Hypothalamus (tissue), 51 donors: Measurements from ENCODE around the gene SRRM3.
"Not testable (repeated sequence)": the region's sequence is repeated elsewhere in the genome, so short reads cannot be mapped to it uniquely, and the experiment has no call there.

Source experiments
- DNase-seq, 51 donors: peaks; one replicate each; lab custom pipeline; 2025; lab: John Stamatoyannopoulos, UW

SRRM3 gene

DNA sequence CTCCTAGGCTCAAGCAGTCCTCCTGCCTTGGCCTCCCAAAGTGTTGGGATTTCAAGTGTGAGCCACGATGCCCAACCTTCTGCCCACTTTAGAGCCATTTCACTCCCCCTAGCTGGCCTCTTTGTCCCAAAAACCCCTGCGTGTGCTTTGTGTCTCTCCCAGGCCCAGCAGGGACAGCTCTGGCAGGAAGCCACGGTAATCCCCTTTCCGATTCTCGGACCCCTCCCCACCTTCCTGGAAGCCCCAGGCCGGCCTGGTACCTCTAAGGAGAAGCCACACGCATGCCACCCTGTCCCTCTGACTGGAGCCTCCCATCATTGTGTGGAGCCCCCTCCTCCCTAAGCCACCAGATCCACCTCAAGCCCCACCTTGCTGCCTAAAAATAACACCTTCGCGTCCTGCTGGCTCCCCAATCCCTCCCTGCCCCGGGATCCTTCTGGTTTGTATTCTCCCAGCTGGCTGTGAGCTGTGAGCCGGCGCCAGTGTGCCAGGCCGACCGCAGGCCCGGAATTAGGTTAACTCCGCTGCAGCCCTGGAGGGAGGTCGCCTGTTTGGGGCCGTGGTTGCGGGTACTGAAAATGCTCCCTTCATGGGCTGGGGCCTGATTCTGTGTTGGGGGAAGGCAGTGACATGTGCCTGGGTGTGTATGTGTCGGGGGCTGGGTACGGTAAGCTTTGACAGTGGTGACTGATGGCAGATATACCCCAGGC lies 16.4 kb upstream of the SRRM3 start:
- peak in 1 of 51 donors; percentile 0 for DNase-seq

DNA sequence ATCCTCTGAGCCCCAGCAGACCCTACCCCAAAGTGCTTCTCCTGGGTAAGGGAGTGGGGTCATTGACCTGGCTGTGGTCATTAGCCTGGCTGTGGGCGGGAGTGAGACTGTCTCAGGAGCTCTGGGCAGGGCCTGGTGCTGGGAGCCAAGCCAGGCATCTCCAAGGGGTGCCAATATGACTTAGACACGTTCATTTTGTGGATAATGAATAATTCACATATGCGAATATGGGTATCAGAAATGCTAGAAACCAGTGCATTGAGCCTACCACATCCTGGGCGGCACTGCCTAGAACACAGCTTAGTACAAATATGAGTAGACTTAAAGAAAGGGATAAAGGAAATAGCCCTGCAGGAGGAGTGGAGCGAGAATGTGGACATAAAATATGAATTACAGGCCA lies 14.4 kb upstream of the SRRM3 start:
- no peak for DNase-seq

DNA sequence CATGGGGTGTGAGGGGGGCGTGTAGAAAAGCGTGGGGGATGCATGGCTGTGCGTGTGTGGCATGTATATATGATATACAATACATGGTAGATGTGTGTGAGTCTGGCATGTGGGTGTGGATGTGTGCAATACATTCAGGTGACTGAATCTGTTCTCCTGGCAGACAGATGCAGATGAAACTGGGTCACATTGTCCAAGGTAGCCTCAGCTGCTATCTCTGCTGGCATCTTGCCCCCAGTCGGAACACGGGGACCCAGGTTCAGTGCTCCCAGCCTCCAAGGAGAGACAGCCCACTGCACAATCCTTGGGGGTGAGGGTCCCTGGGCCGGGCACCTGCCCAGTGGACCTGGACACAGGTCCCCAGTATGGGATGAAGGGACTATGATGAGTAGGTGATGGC lies 12.4 kb upstream of the SRRM3 start:
- no peak for DNase-seq

DNA sequence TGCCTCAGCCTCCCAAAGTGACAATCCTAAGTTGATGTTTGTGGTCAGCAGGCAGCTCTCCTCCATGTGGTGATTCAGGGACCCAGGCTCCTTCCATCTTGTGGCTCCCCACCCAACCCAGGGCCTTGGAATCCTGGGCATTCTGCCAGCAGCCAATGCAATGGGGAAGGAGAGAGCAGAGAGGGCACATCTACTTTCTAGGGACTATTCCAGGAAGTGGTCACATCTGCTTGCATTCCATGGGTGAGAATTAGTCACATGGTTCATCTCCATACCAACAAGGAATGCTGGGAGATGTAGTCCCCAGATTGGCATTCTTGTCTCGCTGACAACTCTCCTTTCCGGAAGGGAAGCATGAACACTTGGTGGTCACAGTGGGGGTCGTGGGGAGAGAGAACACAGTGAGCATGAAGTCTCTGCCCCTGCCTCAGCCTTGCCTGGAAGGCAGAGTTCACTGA lies 9.9 kb upstream of the SRRM3 start:
- DNase-seq: no peak

DNA sequence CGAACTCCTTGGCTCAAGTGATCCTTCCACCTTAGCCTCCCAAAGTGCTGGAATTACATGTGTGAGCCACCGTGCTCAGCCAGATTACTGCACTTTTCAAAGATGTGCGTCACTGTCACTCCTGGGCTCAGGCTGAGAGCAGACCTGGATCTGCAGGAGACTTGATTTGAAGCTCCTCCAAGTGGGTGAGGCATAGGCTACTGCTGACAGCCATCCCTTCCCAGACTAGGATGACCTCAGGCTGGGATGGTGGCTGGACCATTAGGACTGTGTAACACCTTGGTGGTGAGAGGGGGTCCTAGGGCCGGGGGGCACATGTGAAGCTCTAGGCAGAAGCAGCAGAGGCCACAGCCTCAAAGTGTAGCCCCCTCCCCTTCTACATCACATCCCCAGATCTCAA lies 8.2 kb upstream of the SRRM3 start:
- DNase-seq: no peak

DNA sequence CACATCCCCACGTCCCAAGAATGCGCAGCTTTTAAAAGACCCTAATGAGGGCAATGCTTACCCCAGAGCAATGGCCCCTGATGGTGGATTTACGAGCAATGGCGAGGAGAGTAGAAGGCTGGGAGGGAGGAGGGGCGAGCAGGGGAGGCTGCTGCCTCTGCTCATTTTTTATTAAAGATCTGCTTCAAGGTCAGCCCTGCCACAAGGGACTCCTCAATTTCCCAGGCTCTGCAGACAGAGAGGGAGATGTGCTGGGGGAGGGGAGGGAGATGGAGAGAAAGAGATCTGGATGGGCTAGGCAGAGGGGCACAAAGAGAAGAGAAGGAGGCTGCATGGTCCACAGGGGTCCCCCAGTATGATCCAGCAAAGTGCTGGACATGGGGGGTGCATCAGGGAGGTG lies 7.8 kb upstream of the SRRM3 start:
- no peak for DNase-seq

DNA sequence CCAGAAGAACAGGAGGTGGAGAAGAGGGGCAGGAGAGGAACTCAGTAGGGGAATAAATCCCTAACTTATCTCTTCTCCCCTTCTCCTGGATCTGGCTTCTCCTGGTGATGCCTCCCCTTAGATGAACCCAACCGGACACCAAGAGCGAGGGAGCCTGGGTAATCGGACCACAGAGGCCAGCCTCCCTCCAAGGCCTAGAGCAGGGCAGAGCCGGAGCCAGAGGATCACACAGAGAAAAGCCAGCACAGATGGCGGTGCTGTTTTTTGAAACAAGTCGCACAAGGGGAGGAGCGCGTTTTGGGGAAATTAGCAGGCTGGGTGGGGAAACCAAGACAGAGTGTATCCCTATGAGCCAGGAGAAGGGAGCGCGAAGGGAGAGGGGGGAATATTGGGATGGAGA lies 4.9 kb upstream of the SRRM3 start:
- DNase-seq: no peak

DNA sequence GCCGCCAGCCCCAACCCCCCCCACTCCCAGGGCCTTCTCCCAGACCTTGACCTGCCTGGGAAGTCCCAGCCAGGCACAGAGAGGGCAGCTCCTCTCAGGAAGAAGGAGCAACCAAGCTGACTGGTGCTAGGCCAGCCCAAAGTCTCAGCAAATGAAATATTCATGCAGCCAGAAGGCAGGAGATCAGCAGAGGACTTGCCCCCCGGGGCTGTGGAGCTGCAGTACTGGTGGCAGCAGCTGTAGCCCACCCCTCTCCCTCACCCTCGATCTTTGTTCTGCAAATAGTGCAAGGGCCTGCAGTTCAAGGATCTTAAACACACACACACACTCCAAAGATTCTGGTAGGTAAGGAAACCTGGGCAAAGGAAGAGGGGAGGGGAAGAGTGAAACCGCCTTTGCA lies 3.5 kb upstream of the SRRM3 start:
- DNase-seq: no peak

DNA sequence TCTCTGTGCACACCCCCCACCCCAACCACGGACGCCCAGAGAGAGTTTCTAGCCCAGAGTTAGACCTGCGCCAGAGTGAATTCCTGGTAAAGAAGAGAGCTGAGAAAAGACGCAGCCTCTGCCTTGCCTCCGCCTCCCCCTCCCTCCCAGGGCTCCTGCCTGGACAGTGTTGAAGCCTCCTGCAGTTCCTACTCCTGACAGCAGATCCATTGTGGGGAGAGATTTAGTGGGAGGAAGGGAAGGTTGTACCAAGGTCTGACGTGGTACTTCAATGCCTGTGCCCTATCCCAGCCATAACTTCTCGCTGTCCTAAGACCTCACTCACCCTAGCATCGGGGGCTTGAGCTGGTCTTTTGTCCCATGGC lies 952 bp downstream of the SRRM3 start:
- DNase-seq: peak in 3 of 51 donors; percentile 3 to 10 (median 4)

DNA sequence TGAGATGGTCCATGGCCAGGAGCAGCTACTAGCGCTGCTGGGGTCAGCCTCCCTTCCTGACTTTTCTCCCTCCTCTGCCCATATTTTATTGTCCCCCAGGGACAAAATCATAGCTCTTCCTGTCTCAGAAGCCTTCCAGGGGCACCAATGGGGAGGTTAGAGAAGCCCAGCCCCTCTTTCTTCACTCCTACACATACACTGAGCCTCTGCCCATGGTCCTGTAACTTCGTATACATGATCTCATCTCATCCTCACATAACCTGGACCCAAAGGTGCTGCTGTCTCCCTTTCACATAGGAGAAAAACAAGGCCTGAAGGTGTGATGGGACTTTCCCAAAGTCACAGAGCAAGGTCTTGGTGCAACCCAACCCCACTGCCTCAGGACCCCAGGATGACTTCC lies 2.5 kb downstream of the SRRM3 start:
- DNase-seq: no peak

DNA sequence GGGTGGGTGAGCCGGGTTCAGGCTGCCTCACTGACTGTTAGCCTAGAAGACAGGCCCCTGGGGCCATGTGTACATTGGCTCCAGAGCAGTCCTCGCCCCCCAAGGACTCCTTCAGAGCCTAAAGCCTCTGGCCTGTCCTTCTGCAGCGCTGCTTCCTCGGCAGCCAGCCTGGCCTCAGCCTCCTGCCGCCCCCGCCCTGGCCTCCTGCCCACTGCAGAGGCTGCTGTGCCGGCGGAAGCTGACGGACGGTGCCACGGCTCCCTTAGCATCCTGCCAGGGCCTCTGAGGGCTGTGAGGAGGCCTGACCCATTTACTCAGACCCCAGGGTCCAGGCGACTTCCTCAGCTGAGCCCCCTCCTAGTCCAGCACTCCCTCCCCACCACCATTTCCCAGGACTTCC lies 4.9 kb downstream of the SRRM3 start:
- DNase-seq: peak in 4 of 51 donors; percentile 2 to 29 (median 10)

DNA sequence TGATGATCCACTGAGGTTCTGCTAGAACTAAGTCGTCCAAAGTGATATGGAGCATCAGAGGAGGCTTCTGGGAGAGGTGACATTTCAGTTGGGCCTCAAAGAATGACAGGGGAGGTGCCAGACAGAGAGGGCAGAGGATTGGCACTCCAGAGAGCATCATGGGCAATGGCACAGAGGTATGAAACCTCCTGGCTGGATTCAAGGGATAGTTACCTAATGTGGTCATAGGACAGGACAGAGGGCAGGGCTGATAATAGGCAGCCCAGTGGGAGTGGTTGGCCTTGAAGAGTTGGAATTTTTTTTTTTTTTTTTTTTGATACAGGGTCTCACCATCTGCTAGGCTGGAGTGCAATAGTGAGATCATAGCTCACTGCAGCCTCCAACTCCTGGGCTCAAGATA lies 7.6 kb downstream of the SRRM3 start:
- no peak for DNase-seq

DNA sequence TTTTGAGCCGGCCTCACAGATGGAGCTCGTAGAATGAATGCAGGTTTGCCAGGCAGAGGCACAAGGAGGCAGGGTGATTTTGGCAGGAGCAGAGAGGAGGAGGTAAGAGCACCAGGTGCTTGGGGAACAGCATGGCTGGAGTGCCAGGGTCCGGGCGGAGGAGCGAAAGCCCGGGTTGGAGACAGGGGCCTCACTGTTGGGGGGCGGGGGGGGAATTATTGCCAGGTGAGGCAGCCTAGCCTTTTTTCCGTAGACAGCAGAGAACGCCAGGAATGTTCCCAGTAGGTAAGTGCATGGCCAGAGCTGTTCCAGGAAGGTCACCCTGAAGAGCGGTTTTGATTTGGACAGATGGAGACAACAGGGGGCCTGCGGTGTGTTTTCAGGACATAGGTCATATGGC lies 9.5 kb downstream of the SRRM3 start:
- no peak for DNase-seq

DNA sequence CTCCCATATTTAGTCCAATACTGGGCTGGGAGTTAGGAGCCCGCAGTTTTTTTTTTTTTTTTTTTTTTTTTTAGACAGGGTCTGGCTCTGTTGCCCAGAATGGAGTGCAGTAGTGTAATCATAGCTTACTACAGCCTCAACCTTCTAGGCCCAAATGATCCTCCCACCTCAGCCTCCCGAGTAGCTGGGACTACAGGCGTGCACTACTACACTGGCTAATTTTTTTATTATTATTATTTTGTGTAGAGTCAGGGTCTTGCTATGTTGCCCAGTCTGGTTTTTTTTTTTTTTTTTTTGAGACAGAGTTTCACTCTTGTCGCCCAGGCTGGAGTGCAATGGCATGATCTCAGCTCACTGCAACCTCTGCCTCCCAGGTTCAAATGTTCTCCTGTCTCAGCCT lies 13.7 kb downstream of the SRRM3 start:
- DNase-seq: not testable (repeated sequence)

DNA sequence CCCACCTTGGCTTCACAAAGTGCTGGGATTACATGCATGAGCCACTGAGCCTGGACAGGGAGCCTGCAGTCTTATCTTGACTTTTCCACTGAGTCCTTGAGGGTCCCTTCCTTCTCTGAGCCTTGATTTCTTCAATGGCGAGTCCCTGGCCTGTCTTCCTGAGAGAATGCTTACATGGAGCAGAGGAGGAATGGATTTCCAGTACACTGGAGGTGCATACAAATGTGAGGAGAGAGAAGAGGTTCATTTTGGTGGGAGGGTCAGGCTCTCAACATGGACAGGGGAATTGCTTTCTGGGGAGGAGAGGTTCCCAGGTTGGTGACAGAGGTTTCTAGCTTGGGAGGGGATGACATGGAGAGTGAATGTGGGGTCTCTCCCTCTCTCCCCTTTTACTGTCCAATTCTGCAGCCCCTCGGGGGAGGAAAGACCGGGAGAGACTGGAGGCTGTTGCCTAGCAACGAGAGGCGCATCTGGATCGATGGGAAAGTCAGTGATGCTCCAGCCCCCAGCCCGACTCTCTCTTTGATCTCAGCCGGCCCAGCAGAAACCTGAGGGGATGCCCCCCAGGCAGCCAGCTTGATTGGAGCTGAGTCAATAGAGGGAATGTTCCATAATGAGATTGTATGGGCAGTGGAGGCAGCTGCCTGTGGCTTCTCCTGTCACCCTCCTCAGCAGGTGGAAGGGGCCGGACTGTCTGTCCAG lies 14.8 kb downstream of the SRRM3 start:
- peak in 5 of 51 donors; percentile 3 to 19 (median 17) for DNase-seq

DNA sequence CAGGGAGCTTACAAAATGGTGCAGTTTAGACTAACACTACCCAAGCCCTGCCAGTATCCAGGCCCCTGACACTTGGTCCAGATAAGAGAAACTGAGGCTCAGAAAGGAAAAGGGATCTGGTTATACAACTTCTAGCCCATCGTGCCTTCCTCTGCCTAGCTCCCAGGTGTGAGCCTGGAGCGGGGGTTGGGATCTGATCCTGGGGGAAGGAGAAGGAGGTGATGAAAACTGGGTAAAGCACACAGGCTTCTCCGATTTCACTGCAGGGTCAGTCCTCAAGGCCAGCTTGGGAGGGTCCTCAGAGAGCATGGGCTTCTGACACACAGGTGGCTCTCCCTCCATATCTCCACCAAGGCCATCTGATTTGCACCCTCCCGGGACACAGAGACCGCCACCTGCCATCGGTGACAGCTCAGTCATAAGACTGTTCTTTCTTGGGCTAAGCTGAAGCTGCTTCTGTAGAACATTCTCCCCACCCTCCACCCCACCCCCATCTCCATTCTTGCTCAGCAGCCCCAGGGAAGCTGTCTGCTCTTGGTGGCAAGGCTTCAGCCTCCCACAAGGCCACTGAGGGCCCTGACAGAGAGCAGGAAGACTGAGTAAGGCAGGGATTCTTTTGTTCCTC lies 16.4 kb downstream of the SRRM3 start:
- DNase-seq: peak in 2 of 51 donors; percentile 11 to 57

DNA sequence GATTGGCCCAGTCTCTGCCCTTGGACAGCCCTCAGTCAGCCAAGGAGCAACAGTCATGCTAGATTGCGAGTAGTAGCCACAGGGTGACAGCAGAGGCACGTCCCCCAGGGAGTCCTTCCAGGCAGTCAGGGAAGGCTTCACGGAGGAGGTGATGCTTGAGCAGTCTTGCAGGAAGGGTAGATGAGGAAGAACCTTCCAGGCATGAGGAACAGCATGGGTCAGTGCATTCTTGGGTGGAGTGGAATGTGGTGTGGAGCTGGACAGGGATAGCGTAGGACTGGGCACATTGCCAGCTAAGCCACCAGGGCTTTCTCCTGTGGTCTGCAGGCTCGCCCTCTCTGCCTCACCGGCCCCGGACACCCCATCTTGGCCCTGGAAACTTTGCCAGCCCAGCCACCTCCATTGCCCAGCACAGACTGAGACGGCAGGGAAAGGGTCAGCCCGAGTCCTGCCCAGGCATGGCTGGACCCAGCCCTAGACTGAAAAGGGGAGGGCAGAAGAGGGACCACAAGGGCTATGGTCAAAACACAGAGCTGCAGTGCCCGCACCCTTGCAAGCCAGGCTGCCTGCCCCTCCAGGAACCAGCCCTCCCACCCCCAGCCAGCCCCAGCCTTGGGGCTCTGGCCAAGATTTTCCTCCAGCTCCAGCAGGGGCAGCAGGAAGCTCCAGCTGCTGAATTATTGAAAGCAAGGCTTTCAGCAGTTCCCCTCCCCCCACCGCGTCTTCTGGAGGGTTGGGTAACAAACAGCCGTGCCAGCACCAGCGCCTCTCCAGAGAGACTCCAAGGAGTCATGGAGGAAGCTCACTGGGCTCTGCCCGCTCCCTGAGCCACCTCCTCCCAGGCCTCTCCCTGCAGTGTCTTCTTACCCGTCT lies 18.7 kb downstream of the SRRM3 start:
- peak in 32 of 51 donors; percentile 7 to 68 (median 32) for DNase-seq

DNA sequence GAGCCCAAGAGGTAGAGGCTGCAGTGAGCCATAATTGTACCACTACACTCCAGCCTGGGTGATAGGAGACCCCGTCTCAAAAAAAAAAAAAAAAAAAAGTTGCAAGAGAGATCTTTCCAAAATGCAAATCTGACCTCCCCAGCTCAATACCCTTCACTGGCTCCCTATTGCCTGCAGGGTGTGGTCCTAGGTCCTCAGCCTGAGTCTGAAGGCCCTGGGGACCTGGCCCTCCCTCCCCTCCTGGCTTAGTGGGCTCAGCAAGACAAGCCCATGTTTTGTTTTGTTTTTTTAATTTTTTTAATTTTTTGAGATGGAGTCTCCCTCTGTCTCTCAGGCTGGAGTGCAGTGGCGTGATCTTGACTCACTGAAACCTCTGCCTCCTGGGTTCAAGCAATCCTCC lies 20.6 kb downstream of the SRRM3 start:
- DNase-seq: no peak

DNA sequence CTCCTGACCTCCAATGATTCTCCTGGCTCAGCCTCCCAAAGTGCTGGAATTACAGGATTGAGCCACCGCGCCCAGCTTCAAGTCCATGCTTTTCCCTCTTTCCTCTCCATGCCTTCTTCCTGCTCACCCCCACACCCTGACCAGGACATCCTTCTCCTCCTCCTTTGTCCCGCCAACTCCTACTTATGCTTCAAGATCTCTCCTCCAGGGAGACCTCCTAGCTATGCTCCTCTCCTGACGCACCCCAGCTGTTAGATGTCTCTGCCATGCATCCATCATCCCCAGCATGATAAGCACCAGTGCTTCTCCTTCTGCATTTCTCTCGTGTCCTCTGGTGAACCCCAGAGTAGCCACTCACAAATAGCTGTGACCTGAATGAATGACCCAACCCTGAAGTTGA lies 21.1 kb downstream of the SRRM3 start:
- DNase-seq: no peak

DNA sequence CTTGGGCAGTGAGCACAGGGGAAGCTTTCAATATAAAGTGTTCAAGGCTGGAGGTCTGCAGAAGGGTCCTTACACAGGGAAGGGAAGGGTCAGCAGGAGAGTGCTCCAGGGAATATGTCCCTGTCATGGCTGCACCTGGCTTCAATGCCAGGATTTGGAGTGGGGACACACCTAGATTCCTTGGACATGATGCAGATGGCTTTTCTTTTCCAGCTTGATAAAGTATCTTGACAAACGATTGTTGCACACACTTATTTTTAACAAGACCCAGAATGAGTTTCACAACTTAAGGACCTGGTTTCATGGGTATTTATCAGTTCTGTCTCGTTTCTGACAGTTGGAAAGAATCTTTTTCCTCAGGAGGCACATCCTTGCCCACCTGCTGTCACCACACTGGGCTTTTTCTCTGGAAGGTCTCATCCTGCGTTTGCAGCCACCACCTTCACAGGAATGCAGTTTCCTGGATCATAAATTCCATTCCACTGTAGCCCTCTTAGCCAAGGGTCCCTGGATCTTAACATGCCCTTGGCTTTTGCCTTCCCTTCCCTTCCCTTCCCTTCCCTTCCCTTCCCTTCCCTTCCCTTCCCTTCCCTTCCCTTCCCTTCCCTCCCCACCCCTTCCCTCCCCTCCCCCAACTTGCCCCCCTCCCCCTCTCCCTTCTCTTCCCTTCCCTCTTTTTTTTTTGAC lies 21.7 kb downstream of the SRRM3 start:
- no peak for DNase-seq
